Lower leg skin (tissue), 3 donors: ENCODE results near the gene CACNA2D4.

Experiments
- POLR2A ChIP-seq, 2 donors: fragments of 450-650 bp; IDR thresholded peaks; one replicate each; pipeline ENCODE4 v1.6.1; 2016 to 2017; ENCODE audit warnings: antibody characterized with exemption in 2 of 2, mild to moderate bottlenecking in 1 of 2, moderate library complexity in 1 of 2
- TF ChIP-seq, protein P1 (sequence below), 3 donors: fragments of 450-650 bp; IDR thresholded peaks; one replicate each; pipeline ENCODE4 v1.5.1; 2016; ENCODE audit warnings: antibody characterized with exemption in 3 of 3, mild to moderate bottlenecking in 3 of 3, moderate library complexity in 2 of 3

GRCh38 chr12:1946296-1946695 lies 27.8 kb upstream of the CACNA2D4 start:
- no peak for TF ChIP-seq POLR2A (IDR thresholded peaks at IDR 0.05)
- TF ChIP-seq, protein P1, sequence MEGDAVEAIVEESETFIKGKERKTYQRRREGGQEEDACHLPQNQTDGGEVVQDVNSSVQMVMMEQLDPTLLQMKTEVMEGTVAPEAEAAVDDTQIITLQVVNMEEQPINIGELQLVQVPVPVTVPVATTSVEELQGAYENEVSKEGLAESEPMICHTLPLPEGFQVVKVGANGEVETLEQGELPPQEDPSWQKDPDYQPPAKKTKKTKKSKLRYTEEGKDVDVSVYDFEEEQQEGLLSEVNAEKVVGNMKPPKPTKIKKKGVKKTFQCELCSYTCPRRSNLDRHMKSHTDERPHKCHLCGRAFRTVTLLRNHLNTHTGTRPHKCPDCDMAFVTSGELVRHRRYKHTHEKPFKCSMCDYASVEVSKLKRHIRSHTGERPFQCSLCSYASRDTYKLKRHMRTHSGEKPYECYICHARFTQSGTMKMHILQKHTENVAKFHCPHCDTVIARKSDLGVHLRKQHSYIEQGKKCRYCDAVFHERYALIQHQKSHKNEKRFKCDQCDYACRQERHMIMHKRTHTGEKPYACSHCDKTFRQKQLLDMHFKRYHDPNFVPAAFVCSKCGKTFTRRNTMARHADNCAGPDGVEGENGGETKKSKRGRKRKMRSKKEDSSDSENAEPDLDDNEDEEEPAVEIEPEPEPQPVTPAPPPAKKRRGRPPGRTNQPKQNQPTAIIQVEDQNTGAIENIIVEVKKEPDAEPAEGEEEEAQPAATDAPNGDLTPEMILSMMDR (IDR thresholded peaks at IDR 0.05): no peak
